HepG2 (cell line): ENCODE results near the gene KCNT2. TPM values are rescaled to one million over a fixed set of nuclear protein-coding genes. Genes with fewer than 3 reads are reported as not detected.

Source experiments
- ATAC-seq: fragments of 200-7000 bp; cut with Tn5 transposase; 3 replicates; pipeline ENCODE4 v1.9.1; 2020; ENCODE audit warnings: mild to moderate bottlenecking, moderate library complexity
- BruUV-seq: library from RNA; stranded (reverse); fragments of 400-500 nt; replicated peaks from 2 replicates; lab custom pipeline; 2021; lab: Mats Ljungman, UMichigan
- CTCF ChIA-PET: fragments of 300-600 bp; formaldehyde crosslinking; extraction: SDS; loops from one replicate; lab custom pipeline; 2021; ENCODE audit warnings: low total read pairs, inconsistent platforms, low intra/inter-chr PET ratio; lab: Yijun Ruan, JAX
- POLR2A ChIA-PET: fragments of 350-600 bp; sonication (Branson Sonifier 250); formaldehyde crosslinking; loops from one replicate; lab custom pipeline; 2020; ENCODE audit warnings: antibody characterized with exemption, inconsistent platforms; lab: Yijun Ruan, JAX
- DNase-seq: peaks from one replicate; pipeline ENCODE4 v3.0.0-alpha.2; 2015; ENCODE audit warnings: low spot score
- FAIRE-seq: peaks from 3 replicates; lab custom pipeline; 2011; peaks lifted over from hg19 to GRCh38; lab: Jason Lieb, UNC
- H2AFZ ChIP-seq: one replicate; pipeline ENCODE4 v1.6.1; 2011; ENCODE audit warnings: low read length, inconsistent platforms
- H3K27ac ChIP-seq: fragments of 300-600 bp; 3 replicates; pipeline ENCODE4 v1.8.0; 2011; ENCODE audit warnings: mixed run types, mild to moderate bottlenecking, mixed read lengths, low read length, inconsistent platforms; ENCODE audit not compliant: insufficient read depth; ENCODE audit errors: extremely low read length
- H3K27me3 ChIP-seq, 2 experiments: fragments of 200-600 bp in 1 of 2; 2 replicates in 1 of 2; 3 replicates in 1 of 2; pipeline versions ENCODE4 v1.6.0 to v1.8.0; 2011; ENCODE audit warnings: low read length in 2 of 2, mild to moderate bottlenecking in 2 of 2, moderate library complexity in 2 of 2, inconsistent platforms in 1 of 2; ENCODE audit not compliant: insufficient read depth in 2 of 2, control insufficient read depth in 1 of 2
- H3K36me3 ChIP-seq, 2 experiments: fragments of 200-600 bp in 1 of 2; replicated peaks in 1 of 2; 2 replicates in 1 of 2; 3 replicates in 1 of 2; pipeline versions ENCODE4 v1.5.1 to v1.8.0; 2011; ENCODE audit warnings: low read length in 2 of 2, inconsistent platforms in 1 of 2; ENCODE audit not compliant: insufficient read depth in 2 of 2, control insufficient read depth in 1 of 2
- H3K4me1 ChIP-seq: 2 replicates; pipeline ENCODE4 v1.5.1; 2012; ENCODE audit warnings: low read length, inconsistent platforms; ENCODE audit not compliant: insufficient read depth
- H3K4me2 ChIP-seq: 2 replicates; pipeline ENCODE4 v1.6.0; 2011; ENCODE audit warnings: low read depth, low read length, inconsistent platforms
- H3K4me3 ChIP-seq, 3 experiments: fragments of 200-600 bp in 1 of 3; sonication (generic), shearing (Covaris generic) in 1 of 3; replicated peaks in 1 of 3; 2 replicates each; pipeline ENCODE4 v1.5.1; 2011 to 2016; ENCODE audit warnings: low read length in 3 of 3, inconsistent platforms in 2 of 3, low read depth in 2 of 3, mild to moderate bottlenecking in 2 of 3, control low read depth in 1 of 3, mixed read lengths in 1 of 3; ENCODE audit not compliant: insufficient read depth in 1 of 3
- H3K79me2 ChIP-seq: one replicate; pipeline ENCODE4 v1.6.1; 2011; ENCODE audit warnings: low read length, inconsistent platforms; ENCODE audit not compliant: insufficient read depth
- H3K9ac ChIP-seq: 2 replicates; pipeline ENCODE4 v1.6.0; 2011; ENCODE audit warnings: mild to moderate bottlenecking, low read depth, low read length, inconsistent platforms; ENCODE audit not compliant: insufficient read depth
- H3K9me3 ChIP-seq: 2 replicates; pipeline ENCODE4 v1.5.1; 2012; ENCODE audit warnings: mild to moderate bottlenecking, low read length
- H4K20me1 ChIP-seq: 2 replicates; pipeline ENCODE4 v1.6.0; 2011; ENCODE audit warnings: inconsistent platforms, mild to moderate bottlenecking, low read length, moderate library complexity; ENCODE audit not compliant: insufficient read depth
- BORCS8-MEF2B ChIP-seq: sonication (generic); formaldehyde crosslinking; IDR thresholded peaks from 2 replicates; pipeline ENCODE4 v1.8.0; 2022; ENCODE audit warnings: mild to moderate bottlenecking, missing genetic modification reagents
- BRD4 ChIP-seq: sonication (generic); formaldehyde crosslinking; IDR thresholded peaks from 2 replicates; pipeline ENCODE4 v1.4.0; 2020; ENCODE audit warnings: missing genetic modification reagents
- JUND ChIP-seq: sonication (generic); formaldehyde crosslinking; IDR thresholded peaks from 2 replicates; pipeline ENCODE4 v1.8.0; 2022; ENCODE audit warnings: mild to moderate bottlenecking, missing genetic modification reagents
- POGZ ChIP-seq: sonication (generic); formaldehyde crosslinking; IDR thresholded peaks from 2 replicates; pipeline ENCODE4 v1.4.0; 2020; ENCODE audit warnings: mild to moderate bottlenecking, missing genetic modification reagents
- ZBTB21 ChIP-seq: sonication (generic); formaldehyde crosslinking; IDR thresholded peaks from 2 replicates; pipeline ENCODE4 v1.4.0; 2020; ENCODE audit warnings: missing genetic modification reagents
- ZNF549 ChIP-seq: sonication (generic); formaldehyde crosslinking; IDR thresholded peaks from 2 replicates; pipeline ENCODE4 v1.5.0; 2020; ENCODE audit warnings: missing genetic modification reagents
- ZNF552 ChIP-seq: sonication (generic); formaldehyde crosslinking; IDR thresholded peaks from 2 replicates; pipeline ENCODE4 v1.9.0; 2022; ENCODE audit warnings: missing genetic modification reagents, mild to moderate bottlenecking, borderline replicate concordance
- ZNF572 ChIP-seq: sonication (generic); formaldehyde crosslinking; IDR thresholded peaks from 2 replicates; pipeline ENCODE4 v1.5.1; 2020; ENCODE audit warnings: mild to moderate bottlenecking, missing genetic modification reagents
- ZNF674 ChIP-seq: sonication (generic); formaldehyde crosslinking; IDR thresholded peaks from 2 replicates; pipeline ENCODE4 v1.5.0; 2020; ENCODE audit warnings: low read depth, mild to moderate bottlenecking, missing genetic modification reagents
- ZNF850 ChIP-seq: sonication (generic); formaldehyde crosslinking; conservative IDR thresholded peaks from 2 replicates; pipeline ENCODE4 v1.9.0; 2021; ENCODE audit warnings: mild to moderate bottlenecking, missing genetic modification reagents
- ZNF879 ChIP-seq: sonication (generic); formaldehyde crosslinking; IDR thresholded peaks from 2 replicates; pipeline ENCODE4 v1.8.1; 2023; ENCODE audit warnings: missing genetic modification reagents
- WGBS: methylation state at CpG from one replicate; pipeline ENCODE4 v1.1.6; 2017; ENCODE audit warnings: low lambda C conversion rate; 5-methylcytosine and 5-hydroxymethylcytosine counted together
- in situ Hi-C: cut with HindIII; loops from 2 replicates; pipeline ENCODE4 v1.10.0; 2017; ENCODE audit warnings: low pct_unique_long_range_greater_than_20kb; ENCODE audit not compliant: extremely low pct_ligation_motif_present
- intact Hi-C: fragments of 100-400 bp; cut with micrococcal nuclease; formaldehyde crosslinking; loops from one replicate; pipeline ENCODE4 v1.10.0; 2022; ENCODE audit not compliant: unreplicated experiment
- polyA plus RNA-seq, 8 experiments: library from polyadenylated mRNA; depleted of rRNA in 3 of 8; stranded (reverse) in 7 of 8; unstranded in 1 of 8; fragments of >200 nt; fragmentation: Illumina TruSeq in 4 of 8; extraction: Trizol in 4 of 8; gene quantifications; 2 replicates each; pipeline versions ENCODE4 v1.2.1 to v1.2.3, GENCODE V29; 2011 to 2016; ENCODE audit warnings: low read depth in 4 of 8, missing spikeins in 1 of 8, mixed read lengths in 1 of 8; ENCODE audit not compliant: insufficient read depth in 1 of 8
- total RNA-seq, 5 experiments: library from RNA; depleted of rRNA; stranded (reverse); fragments of >200 nt; fragmentation: Illumina TruSeq; extraction: Trizol; gene quantifications; 2 replicates each; pipeline ENCODE4 v1.2.3, GENCODE V29; 2016; ENCODE audit warnings: low read depth in 1 of 5
- TF ChIP-seq, protein P1 (sequence below): sonication (generic); formaldehyde crosslinking; IDR thresholded peaks from 2 replicates; pipeline ENCODE4 v1.4.0; 2020; ENCODE audit warnings: mild to moderate bottlenecking, low read depth, missing genetic modification reagents

Gene KCNT2
- total and polyA plus RNA-seq, 2 of the 13 experiments (the other 11 are each of a cell fraction or from before 2014, with no cell fraction given): not detected

DNA sequence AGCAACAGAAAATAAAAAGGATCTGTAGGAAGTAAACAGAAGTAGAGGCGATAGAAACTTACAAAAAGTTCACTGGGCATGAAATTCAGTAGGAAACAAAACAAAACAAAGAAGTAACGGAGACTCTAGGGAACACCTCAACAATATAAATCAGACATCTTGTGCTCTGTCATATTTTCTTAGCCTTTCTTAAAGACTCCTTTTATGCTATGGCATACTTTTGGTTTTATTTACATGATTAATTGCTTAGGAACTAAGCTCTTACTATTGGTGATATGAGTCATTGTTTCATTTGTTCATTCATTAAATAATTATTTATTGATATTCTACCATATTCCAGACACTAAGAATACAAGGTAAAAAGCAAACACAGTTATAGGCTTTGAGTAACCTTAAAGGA lies 126.6 kb downstream of the KCNT2 start (continued):
- TF ChIP-seq, protein P1, sequence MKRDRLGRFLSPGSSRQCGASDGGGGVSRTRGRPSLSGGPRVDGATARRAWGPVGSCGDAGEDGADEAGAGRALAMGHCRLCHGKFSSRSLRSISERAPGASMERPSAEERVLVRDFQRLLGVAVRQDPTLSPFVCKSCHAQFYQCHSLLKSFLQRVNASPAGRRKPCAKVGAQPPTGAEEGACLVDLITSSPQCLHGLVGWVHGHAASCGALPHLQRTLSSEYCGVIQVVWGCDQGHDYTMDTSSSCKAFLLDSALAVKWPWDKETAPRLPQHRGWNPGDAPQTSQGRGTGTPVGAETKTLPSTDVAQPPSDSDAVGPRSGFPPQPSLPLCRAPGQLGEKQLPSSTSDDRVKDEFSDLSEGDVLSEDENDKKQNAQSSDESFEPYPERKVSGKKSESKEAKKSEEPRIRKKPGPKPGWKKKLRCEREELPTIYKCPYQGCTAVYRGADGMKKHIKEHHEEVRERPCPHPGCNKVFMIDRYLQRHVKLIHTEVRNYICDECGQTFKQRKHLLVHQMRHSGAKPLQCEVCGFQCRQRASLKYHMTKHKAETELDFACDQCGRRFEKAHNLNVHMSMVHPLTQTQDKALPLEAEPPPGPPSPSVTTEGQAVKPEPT (CRISPR knock-in tag): no peak

DNA sequence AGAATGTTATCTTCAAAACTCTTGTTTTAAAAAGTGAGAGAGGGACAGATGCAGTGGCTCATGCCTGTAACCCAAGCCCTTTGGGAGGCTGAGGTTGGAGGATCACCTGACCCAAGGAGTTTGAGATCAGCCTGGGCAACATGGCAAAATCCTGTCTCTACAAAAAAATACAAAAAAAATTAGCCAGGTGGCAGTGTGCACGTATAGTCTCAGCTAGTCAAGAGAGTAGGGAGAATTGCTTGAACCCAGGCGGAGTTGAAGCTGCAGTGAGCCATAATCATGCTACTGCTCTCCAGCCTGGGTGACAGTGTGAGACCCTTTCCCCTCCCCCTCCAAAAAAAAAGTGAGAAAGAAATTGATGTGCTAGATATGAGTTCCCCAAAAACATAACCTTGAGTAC lies 131.0 kb downstream of the KCNT2 start:
- no peak overlapping the region for H3K4me2 ChIP-seq
- H3K27me3 ChIP-seq: no peaks in the 10 kb centered on the region
- H3K4me3 ChIP-seq: no peak overlapping the region
- POLR2A ChIA-PET: no interaction called here
- no peaks in the 10 kb centered on the region for H3K4me1 ChIP-seq
- H3K9ac ChIP-seq: no peak overlapping the region
- H4K20me1 ChIP-seq: no peaks in the 10 kb centered on the region
- BruUV-seq: no TSS peak
- TF ChIP-seq ZNF549 (CRISPR knock-in tag): no peak
- no peak for TF ChIP-seq JUND (CRISPR knock-in tag)
- no peak for TF ChIP-seq POGZ
- no peak for TF ChIP-seq ZNF572 (CRISPR knock-in tag)
- no peak for TF ChIP-seq ZNF674 (CRISPR knock-in tag)
- TF ChIP-seq ZNF850: no peak
- TF ChIP-seq ZNF552 (CRISPR knock-in tag): no peak
- no peak for TF ChIP-seq BORCS8-MEF2B (CRISPR knock-in tag)
- TF ChIP-seq ZNF879 (CRISPR knock-in tag): no peak
- no peak for TF ChIP-seq BRD4
- no peak for TF ChIP-seq ZBTB21 (CRISPR knock-in tag)
- TF ChIP-seq, all 625 proteins: peak for 0
- Histone ChIP-seq H3K79me2 (no peaks in the 10 kb centered on the region), H3K36me3 (no peaks in the 10 kb centered on the region), H3K27ac (no peak overlapping the region), H3K9me3 (no peaks in the 10 kb centered on the region), H2AFZ (no peak overlapping the region)
- DNase-seq (no peak), ATAC-seq (no peak), FAIRE-seq (no peak)
- in situ Hi-C loops: no loop called here
- CTCF ChIA-PET: no interaction called here
- intact Hi-C loops: no loop called here
- 2% methylated on average over 2 of the region's 2 CpGs for WGBS
